ENCODE measurements around the gene PKP4. TPM values are rescaled to one million over a fixed set of nuclear protein-coding genes. Genes with fewer than 3 reads are reported as not detected.

Gene PKP4
- total and polyA plus RNA-seq, 9 of the 15 experiments (the other 6 are each of a cell fraction or from before 2014, with no cell fraction given) = 24.6 to 99.1 (median 74.0) TPM

DNA sequence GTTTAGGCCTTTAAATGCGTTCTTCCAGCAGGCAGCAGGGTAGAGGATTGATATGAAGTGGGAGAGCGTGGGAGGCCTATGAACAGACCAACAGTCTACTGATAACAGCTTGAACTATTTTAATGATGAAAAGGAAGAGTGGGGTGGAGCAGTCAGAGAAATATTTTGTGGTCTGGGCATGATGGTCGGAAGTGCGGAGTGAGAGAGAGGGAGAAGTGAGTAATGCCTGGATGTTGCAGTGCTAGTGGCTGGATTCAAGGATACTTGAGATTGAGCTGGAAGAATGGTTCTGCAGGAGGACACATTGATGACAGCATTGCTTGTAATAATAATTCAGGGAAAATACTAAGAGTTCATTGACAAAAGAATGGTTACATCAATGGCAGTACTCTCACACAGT is 187.4 kb downstream of the PKP4 start (continued):
- TF ChIP-seq ZFP1 (CRISPR knock-in tag; IDR thresholded peaks at IDR 0.05) (no peak), ZNF165 (CRISPR knock-in tag; IDR thresholded peaks at IDR 0.05; ENCODE audit: borderline replicate concordance) (no peak), KDM2B (CRISPR knock-in tag; IDR thresholded peaks at IDR 0.05) (no peak), PTRF (tag; IDR thresholded peaks at IDR 0.05) (no peak), ZNF239 (CRISPR knock-in tag; IDR thresholded peaks at IDR 0.05) (no peak)
- TF ChIP-seq, protein P1, sequence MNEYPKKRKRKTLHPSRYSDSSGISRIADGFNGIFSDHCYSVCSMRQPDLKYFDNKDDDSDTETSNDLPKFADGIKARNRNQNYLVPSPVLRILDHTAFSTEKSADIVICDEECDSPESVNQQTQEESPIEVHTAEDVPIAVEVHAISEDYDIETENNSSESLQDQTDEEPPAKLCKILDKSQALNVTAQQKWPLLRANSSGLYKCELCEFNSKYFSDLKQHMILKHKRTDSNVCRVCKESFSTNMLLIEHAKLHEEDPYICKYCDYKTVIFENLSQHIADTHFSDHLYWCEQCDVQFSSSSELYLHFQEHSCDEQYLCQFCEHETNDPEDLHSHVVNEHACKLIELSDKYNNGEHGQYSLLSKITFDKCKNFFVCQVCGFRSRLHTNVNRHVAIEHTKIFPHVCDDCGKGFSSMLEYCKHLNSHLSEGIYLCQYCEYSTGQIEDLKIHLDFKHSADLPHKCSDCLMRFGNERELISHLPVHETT (CRISPR knock-in tag; conservative IDR thresholded peaks at IDR 0.05 in 1 of 2, IDR thresholded peaks at IDR 0.05 in 1 of 2) = no peak
- TF ChIP-seq, protein P2, sequence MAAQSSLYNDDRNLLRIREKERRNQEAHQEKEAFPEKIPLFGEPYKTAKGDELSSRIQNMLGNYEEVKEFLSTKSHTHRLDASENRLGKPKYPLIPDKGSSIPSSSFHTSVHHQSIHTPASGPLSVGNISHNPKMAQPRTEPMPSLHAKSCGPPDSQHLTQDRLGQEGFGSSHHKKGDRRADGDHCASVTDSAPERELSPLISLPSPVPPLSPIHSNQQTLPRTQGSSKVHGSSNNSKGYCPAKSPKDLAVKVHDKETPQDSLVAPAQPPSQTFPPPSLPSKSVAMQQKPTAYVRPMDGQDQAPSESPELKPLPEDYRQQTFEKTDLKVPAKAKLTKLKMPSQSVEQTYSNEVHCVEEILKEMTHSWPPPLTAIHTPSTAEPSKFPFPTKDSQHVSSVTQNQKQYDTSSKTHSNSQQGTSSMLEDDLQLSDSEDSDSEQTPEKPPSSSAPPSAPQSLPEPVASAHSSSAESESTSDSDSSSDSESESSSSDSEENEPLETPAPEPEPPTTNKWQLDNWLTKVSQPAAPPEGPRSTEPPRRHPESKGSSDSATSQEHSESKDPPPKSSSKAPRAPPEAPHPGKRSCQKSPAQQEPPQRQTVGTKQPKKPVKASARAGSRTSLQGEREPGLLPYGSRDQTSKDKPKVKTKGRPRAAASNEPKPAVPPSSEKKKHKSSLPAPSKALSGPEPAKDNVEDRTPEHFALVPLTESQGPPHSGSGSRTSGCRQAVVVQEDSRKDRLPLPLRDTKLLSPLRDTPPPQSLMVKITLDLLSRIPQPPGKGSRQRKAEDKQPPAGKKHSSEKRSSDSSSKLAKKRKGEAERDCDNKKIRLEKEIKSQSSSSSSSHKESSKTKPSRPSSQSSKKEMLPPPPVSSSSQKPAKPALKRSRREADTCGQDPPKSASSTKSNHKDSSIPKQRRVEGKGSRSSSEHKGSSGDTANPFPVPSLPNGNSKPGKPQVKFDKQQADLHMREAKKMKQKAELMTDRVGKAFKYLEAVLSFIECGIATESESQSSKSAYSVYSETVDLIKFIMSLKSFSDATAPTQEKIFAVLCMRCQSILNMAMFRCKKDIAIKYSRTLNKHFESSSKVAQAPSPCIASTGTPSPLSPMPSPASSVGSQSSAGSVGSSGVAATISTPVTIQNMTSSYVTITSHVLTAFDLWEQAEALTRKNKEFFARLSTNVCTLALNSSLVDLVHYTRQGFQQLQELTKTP (IDR thresholded peaks at IDR 0.05; ENCODE audit: low read depth in 1 of 2, partially characterized antibody in 2 of 2) = no peak
- TF ChIP-seq, protein P3, sequence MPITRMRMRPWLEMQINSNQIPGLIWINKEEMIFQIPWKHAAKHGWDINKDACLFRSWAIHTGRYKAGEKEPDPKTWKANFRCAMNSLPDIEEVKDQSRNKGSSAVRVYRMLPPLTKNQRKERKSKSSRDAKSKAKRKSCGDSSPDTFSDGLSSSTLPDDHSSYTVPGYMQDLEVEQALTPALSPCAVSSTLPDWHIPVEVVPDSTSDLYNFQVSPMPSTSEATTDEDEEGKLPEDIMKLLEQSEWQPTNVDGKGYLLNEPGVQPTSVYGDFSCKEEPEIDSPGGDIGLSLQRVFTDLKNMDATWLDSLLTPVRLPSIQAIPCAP (CRISPR knock-in tag; IDR thresholded peaks at IDR 0.05; ENCODE audit: borderline replicate concordance) = no peak
